ENCODE results near the gene ARHGAP9.
"Not testable (repeated sequence)": the region's sequence is repeated elsewhere in the genome, so short reads cannot be mapped to it uniquely, and the experiment has no call there.

Gene ARHGAP9

DNA sequence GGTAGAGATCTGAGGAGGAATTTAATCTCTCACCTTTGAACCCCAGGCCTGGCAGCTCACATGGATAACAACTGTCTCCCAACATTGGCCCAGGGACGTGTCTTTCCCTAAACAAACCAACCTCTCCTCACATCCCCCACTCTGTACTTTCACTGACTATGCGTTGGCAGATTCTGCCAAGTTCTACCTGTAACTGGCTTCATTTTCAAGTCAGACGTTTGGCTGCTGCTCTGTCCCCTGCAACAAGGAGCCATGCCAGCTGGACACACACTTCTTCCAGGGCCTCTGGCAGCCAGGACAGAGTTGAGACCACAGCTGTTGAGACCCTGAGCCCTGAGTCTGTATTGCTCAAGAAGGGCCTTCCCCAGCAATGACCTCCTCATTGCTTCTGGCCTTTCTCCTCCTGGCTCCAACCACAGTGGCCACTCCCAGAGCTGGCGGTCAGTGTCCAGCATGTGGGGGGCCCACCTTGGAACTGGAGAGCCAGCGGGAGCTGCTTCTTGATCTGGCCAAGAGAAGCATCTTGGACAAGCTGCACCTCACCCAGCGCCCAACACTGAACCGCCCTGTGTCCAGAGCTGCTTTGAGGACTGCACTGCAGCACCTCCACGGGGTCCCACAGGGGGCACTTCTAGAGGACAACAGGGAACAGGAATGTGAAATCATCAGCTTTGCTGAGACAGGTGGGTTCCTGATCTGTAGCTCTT lies 45.0 kb downstream of the ARHGAP9 start, which contains the start of gene INHBC:
TSS of gene INHBC (plus strand) at position 268 of the 707 bp plus-strand sequence. CDS start at position 371, 103 bp downstream.
- DNase-seq (ENCODE audit: low spot score): no peak

DNA sequence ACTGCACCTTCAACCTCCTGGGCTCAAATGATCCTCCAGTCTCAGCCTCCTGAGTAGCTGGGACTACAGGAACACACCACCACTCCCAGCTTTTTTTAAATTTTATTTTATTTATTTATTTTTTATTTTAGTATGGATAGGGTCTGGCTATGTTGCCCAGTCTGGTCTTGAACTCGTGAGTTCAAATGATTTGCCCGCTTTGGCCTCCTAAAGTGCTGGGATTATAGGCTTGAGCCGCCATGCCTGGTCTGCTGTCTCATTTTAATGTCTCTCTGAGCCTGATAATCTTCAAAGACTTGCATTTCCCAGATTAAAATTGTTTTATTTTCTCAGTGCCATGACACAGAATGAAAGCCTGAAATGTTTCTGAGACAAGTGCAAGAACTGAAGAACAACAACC lies 46.3 kb downstream of the ARHGAP9 start:
- no peak for DNase-seq (ENCODE audit: low spot score)

GRCh38 chr12:57431654-57432188 lies 47.9 kb downstream of the ARHGAP9 start:
- no peak for DNase-seq (ENCODE audit: low spot score)

GRCh38 chr12:57430931-57431566 lies 48.6 kb downstream of the ARHGAP9 start, which contains the start of gene R3HDM2:
Gene R3HDM2, minus strand, starts transcription at chr12:57431043. Its CDS starts 120,615 bp downstream, at chr12:57310428.
- peak; percentile 94 for DNase-seq (ENCODE audit: low spot score)

DNA sequence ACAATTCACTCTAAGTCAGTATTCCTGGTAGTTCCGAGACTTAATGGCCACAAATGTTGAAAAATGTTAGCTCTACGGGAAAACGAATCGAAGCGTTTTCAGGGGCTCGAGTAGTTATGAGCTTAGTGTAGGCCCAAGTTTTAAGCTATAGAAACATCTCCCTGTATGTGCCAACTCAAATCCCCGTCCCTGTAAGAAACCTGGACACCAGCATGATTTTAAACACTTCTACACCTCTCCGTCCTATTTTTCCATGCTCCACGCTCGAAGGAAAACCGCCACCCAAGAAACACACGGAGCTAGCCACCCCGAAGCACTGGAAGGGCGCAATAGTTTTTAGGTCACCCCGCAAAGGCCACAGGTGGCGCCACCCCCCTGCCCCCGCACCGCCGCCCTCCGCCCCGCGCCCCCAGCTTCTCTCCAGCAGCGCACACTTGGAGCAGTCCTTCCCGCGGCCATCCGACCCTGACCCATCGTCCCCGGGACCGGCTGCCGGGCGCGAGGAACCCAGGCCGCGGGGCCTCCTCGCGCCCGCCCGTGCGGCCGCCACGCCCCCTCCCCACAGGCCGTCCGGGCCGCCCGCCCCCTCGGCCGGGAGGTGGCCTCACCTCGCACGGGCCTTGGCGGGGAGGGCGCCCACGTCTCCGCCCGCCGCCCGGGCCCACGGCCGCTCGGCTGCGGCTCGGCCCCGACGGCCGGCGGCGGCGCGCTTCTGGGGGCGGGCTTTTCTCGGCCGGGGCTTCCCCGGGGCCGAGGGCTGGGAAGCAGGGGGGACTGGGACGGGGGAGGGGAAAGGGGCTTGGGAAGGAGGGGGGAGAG lies 49.3 kb downstream of the ARHGAP9 start:
- DNase-seq (ENCODE audit: low spot score): peak; percentile 18

DNA sequence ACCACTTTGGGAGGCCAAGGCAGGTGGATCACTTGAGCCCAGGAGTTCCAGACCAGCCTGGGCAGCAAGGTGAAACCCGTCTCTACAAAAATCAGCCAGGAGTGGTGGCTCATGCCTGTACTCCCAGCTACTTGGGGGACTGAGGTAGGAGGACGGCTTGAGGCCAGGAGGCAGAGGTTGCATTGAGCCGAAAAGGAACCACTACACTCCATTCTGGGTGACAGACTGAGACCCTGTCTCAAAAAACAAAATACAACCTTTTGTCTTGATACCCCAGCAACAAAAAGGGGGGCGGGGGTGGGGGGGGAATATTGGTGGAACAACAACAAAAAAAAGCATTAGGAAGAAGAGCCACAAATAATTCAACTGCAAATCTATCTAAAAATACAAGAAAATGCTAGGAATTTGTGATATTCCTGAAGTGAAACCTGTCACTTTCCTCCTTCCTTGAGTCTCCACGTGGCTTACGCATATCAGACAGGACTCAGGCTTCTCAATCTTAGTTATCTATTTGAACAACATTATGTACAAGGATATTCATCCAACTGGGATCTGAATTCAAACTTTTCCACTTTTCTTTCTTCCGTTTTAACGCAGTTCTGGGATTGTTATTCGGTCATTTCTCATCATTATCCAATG lies 50.1 kb downstream of the ARHGAP9 start:
- DNase-seq (ENCODE audit: low spot score): no peak

DNA sequence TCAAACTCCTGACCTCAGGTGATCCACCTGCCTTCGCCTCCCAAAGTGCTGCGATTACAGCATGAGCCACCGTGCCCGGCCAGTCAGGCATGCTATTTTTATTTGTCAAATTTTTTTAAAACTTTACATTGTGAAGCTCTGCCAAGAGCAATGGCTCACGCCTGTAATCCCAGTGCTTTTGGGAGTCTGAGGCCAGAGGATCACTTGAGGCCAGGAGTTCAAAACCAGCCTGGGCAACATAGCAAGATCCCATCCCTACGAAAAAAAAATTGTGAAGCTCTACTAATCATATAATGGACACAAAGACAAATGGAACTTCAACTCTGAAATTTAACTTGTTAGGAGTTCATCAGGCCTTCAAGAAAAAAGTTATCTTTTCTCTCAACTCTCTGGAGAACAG lies 50.7 kb downstream of the ARHGAP9 start:
- DNase-seq (ENCODE audit: low spot score): no peak

- not testable (repeated sequence) for DNase-seq (ENCODE audit: low spot score)
These were observed 52.7 kb downstream of the ARHGAP9 start for GRCh38 chr12:57426948-57427347.

Measured in putamen (tissue), 1 donor.